HepG2 (cell line): Measurements from ENCODE around the gene MBNL3. TPM values are rescaled to one million over a fixed set of nuclear protein-coding genes. Genes with fewer than 3 reads are reported as not detected.
A peak's percentile ranks its signal among the peaks of the same experiment; 100 is the strongest.

ENCODE experiments used
- ATAC-seq: fragments of 200-7000 bp; cut with Tn5 transposase; 3 replicates; pipeline ENCODE4 v1.9.1; 2020; ENCODE audit warnings: mild to moderate bottlenecking, moderate library complexity
- BruUV-seq: library from RNA; stranded (reverse); fragments of 400-500 nt; replicated peaks from 2 replicates; lab custom pipeline; 2021; lab: Mats Ljungman, UMichigan
- CTCF ChIA-PET: fragments of 300-600 bp; formaldehyde crosslinking; extraction: SDS; loops from one replicate; lab custom pipeline; 2021; ENCODE audit warnings: low total read pairs, inconsistent platforms, low intra/inter-chr PET ratio; lab: Yijun Ruan, JAX
- POLR2A ChIA-PET: fragments of 350-600 bp; sonication (Branson Sonifier 250); formaldehyde crosslinking; loops from one replicate; lab custom pipeline; 2020; ENCODE audit warnings: antibody characterized with exemption, inconsistent platforms; lab: Yijun Ruan, JAX
- DNase-seq: peaks from one replicate; pipeline ENCODE4 v3.0.0-alpha.2; 2015; ENCODE audit warnings: low spot score
- FAIRE-seq: peaks from 3 replicates; lab custom pipeline; 2011; peaks lifted over from hg19 to GRCh38; lab: Jason Lieb, UNC
- H2AFZ ChIP-seq: one replicate; pipeline ENCODE4 v1.6.1; 2011; ENCODE audit warnings: low read length, inconsistent platforms
- H3K27ac ChIP-seq: fragments of 300-600 bp; 3 replicates; pipeline ENCODE4 v1.8.0; 2011; ENCODE audit warnings: mixed run types, mild to moderate bottlenecking, mixed read lengths, low read length, inconsistent platforms; ENCODE audit not compliant: insufficient read depth; ENCODE audit errors: extremely low read length
- H3K27me3 ChIP-seq, 2 experiments: fragments of 200-600 bp in 1 of 2; 2 replicates in 1 of 2; 3 replicates in 1 of 2; pipeline versions ENCODE4 v1.6.0 to v1.8.0; 2011; ENCODE audit warnings: low read length in 2 of 2, mild to moderate bottlenecking in 2 of 2, moderate library complexity in 2 of 2, inconsistent platforms in 1 of 2; ENCODE audit not compliant: insufficient read depth in 2 of 2, control insufficient read depth in 1 of 2
- H3K36me3 ChIP-seq, 2 experiments: fragments of 200-600 bp in 1 of 2; replicated peaks in 1 of 2; 2 replicates in 1 of 2; 3 replicates in 1 of 2; pipeline versions ENCODE4 v1.5.1 to v1.8.0; 2011; ENCODE audit warnings: low read length in 2 of 2, inconsistent platforms in 1 of 2; ENCODE audit not compliant: insufficient read depth in 2 of 2, control insufficient read depth in 1 of 2
- H3K4me1 ChIP-seq: 2 replicates; pipeline ENCODE4 v1.5.1; 2012; ENCODE audit warnings: low read length, inconsistent platforms; ENCODE audit not compliant: insufficient read depth
- H3K4me2 ChIP-seq: 2 replicates; pipeline ENCODE4 v1.6.0; 2011; ENCODE audit warnings: low read depth, low read length, inconsistent platforms
- H3K4me3 ChIP-seq, 3 experiments: fragments of 200-600 bp in 1 of 3; sonication (generic), shearing (Covaris generic) in 1 of 3; replicated peaks in 1 of 3; 2 replicates each; pipeline ENCODE4 v1.5.1; 2011 to 2016; ENCODE audit warnings: low read length in 3 of 3, inconsistent platforms in 2 of 3, low read depth in 2 of 3, mild to moderate bottlenecking in 2 of 3, control low read depth in 1 of 3, mixed read lengths in 1 of 3; ENCODE audit not compliant: insufficient read depth in 1 of 3
- H3K79me2 ChIP-seq: one replicate; pipeline ENCODE4 v1.6.1; 2011; ENCODE audit warnings: low read length, inconsistent platforms; ENCODE audit not compliant: insufficient read depth
- H3K9ac ChIP-seq: 2 replicates; pipeline ENCODE4 v1.6.0; 2011; ENCODE audit warnings: mild to moderate bottlenecking, low read depth, low read length, inconsistent platforms; ENCODE audit not compliant: insufficient read depth
- H3K9me3 ChIP-seq: 2 replicates; pipeline ENCODE4 v1.5.1; 2012; ENCODE audit warnings: mild to moderate bottlenecking, low read length
- H4K20me1 ChIP-seq: 2 replicates; pipeline ENCODE4 v1.6.0; 2011; ENCODE audit warnings: inconsistent platforms, mild to moderate bottlenecking, low read length, moderate library complexity; ENCODE audit not compliant: insufficient read depth
- KDM1A ChIP-seq: IDR thresholded peaks from 2 replicates; pipeline ENCODE4 v1.6.1; 2016; ENCODE audit warnings: missing compliant biosample characterization
- MTF2 ChIP-seq: sonication (generic); formaldehyde crosslinking; IDR thresholded peaks from 2 replicates; pipeline ENCODE4 v1.5.0; 2020; ENCODE audit warnings: missing genetic modification reagents, borderline replicate concordance
- NR2F1 ChIP-seq, 2 experiments: fragments of 450-650 bp in 1 of 2; formaldehyde crosslinking in 1 of 2; IDR thresholded peaks; 2 replicates each; pipeline versions ENCODE4 v1.5.0 to v1.6.1; 2016 to 2020; ENCODE audit warnings: mild to moderate bottlenecking in 1 of 2, missing compliant biosample characterization in 1 of 2, missing genetic modification reagents in 1 of 2, moderate library complexity in 1 of 2
- PAF1 ChIP-seq: IDR thresholded peaks from 2 replicates; pipeline ENCODE4 v1.6.1; 2016; ENCODE audit warnings: missing genetic modification reagents, missing compliant biosample characterization
- ZFP41 ChIP-seq: sonication (generic); formaldehyde crosslinking; IDR thresholded peaks from 2 replicates; pipeline ENCODE4 v1.4.0; 2020; ENCODE audit warnings: mild to moderate bottlenecking, missing genetic modification reagents, borderline replicate concordance
- ZMYM4 ChIP-seq: sonication (generic); formaldehyde crosslinking; IDR thresholded peaks from 2 replicates; pipeline ENCODE4 v1.8.1; 2023; ENCODE audit warnings: mild to moderate bottlenecking, missing genetic modification reagents
- ZNF3 ChIP-seq: IDR thresholded peaks from 2 replicates; pipeline ENCODE4 v1.7.0; 2017; ENCODE audit warnings: inconsistent platforms
- ZNF629 ChIP-seq: sonication (generic); formaldehyde crosslinking; conservative IDR thresholded peaks from 2 replicates; pipeline ENCODE4 v1.5.0; 2020; ENCODE audit warnings: missing genetic modification reagents
- ZNF792 ChIP-seq: IDR thresholded peaks from 2 replicates; pipeline ENCODE4 v1.6.1; 2016
- WGBS: methylation state at CpG from one replicate; pipeline ENCODE4 v1.1.6; 2017; ENCODE audit warnings: low lambda C conversion rate; 5-methylcytosine and 5-hydroxymethylcytosine counted together
- in situ Hi-C: cut with HindIII; loops from 2 replicates; pipeline ENCODE4 v1.10.0; 2017; ENCODE audit warnings: low pct_unique_long_range_greater_than_20kb; ENCODE audit not compliant: extremely low pct_ligation_motif_present
- intact Hi-C: fragments of 100-400 bp; cut with micrococcal nuclease; formaldehyde crosslinking; loops from one replicate; pipeline ENCODE4 v1.10.0; 2022; ENCODE audit not compliant: unreplicated experiment
- polyA plus RNA-seq, 8 experiments: library from polyadenylated mRNA; depleted of rRNA in 3 of 8; stranded (reverse) in 7 of 8; unstranded in 1 of 8; fragments of >200 nt; fragmentation: Illumina TruSeq in 4 of 8; extraction: Trizol in 4 of 8; gene quantifications; 2 replicates each; pipeline versions ENCODE4 v1.2.1 to v1.2.3, GENCODE V29; 2011 to 2016; ENCODE audit warnings: low read depth in 4 of 8, missing spikeins in 1 of 8, mixed read lengths in 1 of 8; ENCODE audit not compliant: insufficient read depth in 1 of 8
- total RNA-seq, 5 experiments: library from RNA; depleted of rRNA; stranded (reverse); fragments of >200 nt; fragmentation: Illumina TruSeq; extraction: Trizol; gene quantifications; 2 replicates each; pipeline ENCODE4 v1.2.3, GENCODE V29; 2016; ENCODE audit warnings: low read depth in 1 of 5
- TF ChIP-seq, protein P1 (sequence below): sonication (generic); formaldehyde crosslinking; IDR thresholded peaks from 2 replicates; pipeline ENCODE4 v1.8.1; 2023; ENCODE audit warnings: missing genetic modification reagents, mild to moderate bottlenecking, borderline replicate concordance
- TF ChIP-seq, protein P2 (sequence below): sonication (generic); formaldehyde crosslinking; IDR thresholded peaks from 2 replicates; pipeline ENCODE4 v1.5.0; 2020; ENCODE audit warnings: mild to moderate bottlenecking, missing genetic modification reagents

Gene MBNL3
- total and polyA plus RNA-seq, 2 of the 13 experiments (the other 11 are each of a cell fraction or from before 2014, with no cell fraction given): 155 to 257 TPM

DNA sequence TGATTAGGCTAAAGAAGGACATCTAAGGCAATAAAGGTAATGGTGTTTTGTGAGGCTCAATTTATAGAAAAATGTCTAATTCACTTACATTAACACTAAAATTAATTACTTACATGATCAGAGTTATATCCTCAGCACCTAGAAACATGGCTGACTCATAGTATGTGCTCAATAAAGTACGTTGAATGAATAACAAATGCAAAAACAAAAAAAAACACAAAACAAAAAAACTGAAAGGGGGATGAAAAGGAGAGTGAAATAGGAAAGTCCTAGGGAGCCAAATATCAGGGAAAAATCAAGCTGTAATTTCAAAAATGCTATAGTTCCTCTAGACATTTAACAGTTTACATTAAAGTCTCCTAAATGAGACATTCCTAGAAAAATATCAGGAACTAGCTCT is 18.7 kb downstream of the MBNL3 start:
- POLR2A ChIA-PET: no interaction called here
- ATAC-seq (no peak), FAIRE-seq (no peak), DNase-seq (no peak)
- H3K4me2 ChIP-seq: no peak overlapping the region
- in situ Hi-C loops: no loop called here
- no peak overlapping the region for H2AFZ ChIP-seq
- no TSS peak for BruUV-seq
- H3K9me3 ChIP-seq: no peaks in the 10 kb centered on the region
- H3K4me3 ChIP-seq: no peak overlapping the region
- H4K20me1 ChIP-seq: no peaks in the 10 kb centered on the region
- intact Hi-C loops: no loop called here
- WGBS: 96% methylated on average over 1 of the region's 1 CpG
- no peaks in the 10 kb centered on the region for H3K27me3 ChIP-seq
- TF ChIP-seq MTF2 (CRISPR knock-in tag) (no peak), PAF1 (CRISPR knock-in tag) (no peak), ZNF3 (CRISPR knock-in tag) (peak; percentile 78; the same call in 1 of the 2 replicates), ZMYM4 (CRISPR knock-in tag) (no peak)
- TF ChIP-seq, protein P1, sequence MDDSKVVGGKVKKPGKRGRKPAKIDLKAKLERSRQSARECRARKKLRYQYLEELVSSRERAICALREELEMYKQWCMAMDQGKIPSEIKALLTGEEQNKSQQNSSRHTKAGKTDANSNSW (CRISPR knock-in tag): no peak
- TF ChIP-seq, all 625 proteins: peak for 1
- CTCF ChIA-PET: no interaction called here
- Histone ChIP-seq H3K9ac (no peak overlapping the region), H3K36me3 (no peaks in the 10 kb centered on the region), H3K4me1 (peaks cover 26% of the 10 kb centered on the region), H3K27ac (no peak overlapping the region), H3K79me2 (peaks cover 62% of the 10 kb centered on the region)

DNA sequence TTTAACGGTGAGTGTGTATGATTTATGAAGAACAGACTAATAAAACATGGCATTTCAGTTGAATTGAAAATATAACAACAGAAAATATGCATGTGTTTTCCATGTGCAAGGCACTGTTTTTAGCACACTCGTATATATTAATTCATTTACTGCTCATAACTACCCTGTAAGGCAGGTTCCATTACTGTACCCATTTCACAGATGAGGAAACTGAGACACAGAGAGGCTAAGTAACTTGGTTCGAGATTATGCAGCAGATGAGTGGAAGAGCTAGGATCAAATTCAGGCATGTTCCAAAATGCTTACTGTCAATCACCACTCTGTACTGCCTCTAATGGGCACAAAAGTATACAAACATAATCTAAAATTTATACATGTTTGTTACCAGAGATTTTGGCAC is 20.4 kb downstream of the MBNL3 start:
- CTCF ChIA-PET: no interaction called here
- Histone ChIP-seq H2AFZ (no peak overlapping the region), H3K9ac (no peak overlapping the region), H4K20me1 (no peaks in the 10 kb centered on the region), H3K4me3 (no peak overlapping the region), H3K4me2 (no peak overlapping the region), H3K79me2 (peaks cover 51% of the 10 kb centered on the region), H3K9me3 (no peaks in the 10 kb centered on the region), H3K27ac (no peak overlapping the region), H3K36me3 (no peaks in the 10 kb centered on the region), H3K4me1 (peaks cover 16% of the 10 kb centered on the region; the same call in 1 of the 2 replicates), H3K27me3 (no peaks in the 10 kb centered on the region)
- POLR2A ChIA-PET: no interaction called here
- DNase-seq (no peak), ATAC-seq (no peak), FAIRE-seq (peak; percentile 28)
- in situ Hi-C loops (no loop called here), intact Hi-C loops (no loop called here)
- 0 out of 2 replicates have a peak, but pooled peaks have one; percentile 25 for TF ChIP-seq KDM1A (CRISPR knock-in tag)
- TF ChIP-seq, protein P2, sequence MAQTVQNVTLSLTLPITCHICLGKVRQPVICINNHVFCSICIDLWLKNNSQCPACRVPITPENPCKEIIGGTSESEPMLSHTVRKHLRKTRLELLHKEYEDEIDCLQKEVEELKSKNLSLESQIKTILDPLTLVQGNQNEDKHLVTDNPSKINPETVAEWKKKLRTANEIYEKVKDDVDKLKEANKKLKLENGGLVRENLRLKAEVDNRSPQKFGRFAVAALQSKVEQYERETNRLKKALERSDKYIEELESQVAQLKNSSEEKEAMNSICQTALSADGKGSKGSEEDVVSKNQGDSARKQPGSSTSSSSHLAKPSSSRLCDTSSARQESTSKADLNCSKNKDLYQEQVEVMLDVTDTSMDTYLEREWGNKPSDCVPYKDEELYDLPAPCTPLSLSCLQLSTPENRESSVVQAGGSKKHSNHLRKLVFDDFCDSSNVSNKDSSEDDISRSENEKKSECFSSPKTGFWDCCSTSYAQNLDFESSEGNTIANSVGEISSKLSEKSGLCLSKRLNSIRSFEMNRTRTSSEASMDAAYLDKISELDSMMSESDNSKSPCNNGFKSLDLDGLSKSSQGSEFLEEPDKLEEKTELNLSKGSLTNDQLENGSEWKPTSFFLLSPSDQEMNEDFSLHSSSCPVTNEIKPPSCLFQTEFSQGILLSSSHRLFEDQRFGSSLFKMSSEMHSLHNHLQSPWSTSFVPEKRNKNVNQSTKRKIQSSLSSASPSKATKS (CRISPR knock-in tag): no peak
- TF ChIP-seq NR2F1 (CRISPR knock-in tag; IDR thresholded peaks at IDR 0.05): no peak
- TF ChIP-seq ZFP41 (CRISPR knock-in tag): no peak
- no peak for TF ChIP-seq ZNF792 (CRISPR knock-in tag)
- TF ChIP-seq ZNF629: peak; percentile 93
- no TSS peak for BruUV-seq
- 88% methylated on average over 3 of the region's 3 CpGs for WGBS
